DND-41 (cell line): ENCODE data around the gene MBOAT1.

Source experiments
- EZH2 ChIP-seq: IDR thresholded peaks from 3 replicates; pipeline ENCODE4 v1.6.1; 2012; ENCODE audit warnings: borderline replicate concordance, low read depth, mild to moderate bottlenecking, moderate library complexity, low read length, inconsistent platforms; ENCODE audit not compliant: severe bottlenecking
- TF ChIP-seq, protein P1 (sequence below): IDR thresholded peaks from 2 replicates; pipeline ENCODE4 v1.5.1; 2012; ENCODE audit warnings: borderline replicate concordance, low read length, moderate library complexity, mild to moderate bottlenecking; ENCODE audit not compliant: poor library complexity, severe bottlenecking; ENCODE audit errors: extremely low read depth

DNA sequence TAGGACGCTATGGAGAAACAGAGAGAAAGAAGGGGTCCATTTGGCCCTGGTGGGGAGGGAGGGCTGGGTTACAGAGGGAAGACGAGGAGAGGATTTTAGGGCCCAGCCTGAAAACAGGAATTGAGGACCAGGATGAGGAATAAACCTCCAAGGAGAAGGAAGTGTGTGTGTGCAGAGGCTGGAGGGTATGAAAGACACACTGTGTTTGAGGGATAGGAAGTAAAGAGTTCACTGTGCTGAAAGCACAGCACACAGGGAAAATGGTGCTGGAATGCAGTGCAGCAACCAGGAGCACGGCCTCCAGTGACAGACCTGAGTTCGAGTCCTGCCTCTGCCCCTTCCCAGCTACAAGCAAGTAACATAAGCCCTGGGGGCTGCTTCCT, 7.8 kb downstream of the MBOAT1 start:
- TF ChIP-seq, protein P1, sequence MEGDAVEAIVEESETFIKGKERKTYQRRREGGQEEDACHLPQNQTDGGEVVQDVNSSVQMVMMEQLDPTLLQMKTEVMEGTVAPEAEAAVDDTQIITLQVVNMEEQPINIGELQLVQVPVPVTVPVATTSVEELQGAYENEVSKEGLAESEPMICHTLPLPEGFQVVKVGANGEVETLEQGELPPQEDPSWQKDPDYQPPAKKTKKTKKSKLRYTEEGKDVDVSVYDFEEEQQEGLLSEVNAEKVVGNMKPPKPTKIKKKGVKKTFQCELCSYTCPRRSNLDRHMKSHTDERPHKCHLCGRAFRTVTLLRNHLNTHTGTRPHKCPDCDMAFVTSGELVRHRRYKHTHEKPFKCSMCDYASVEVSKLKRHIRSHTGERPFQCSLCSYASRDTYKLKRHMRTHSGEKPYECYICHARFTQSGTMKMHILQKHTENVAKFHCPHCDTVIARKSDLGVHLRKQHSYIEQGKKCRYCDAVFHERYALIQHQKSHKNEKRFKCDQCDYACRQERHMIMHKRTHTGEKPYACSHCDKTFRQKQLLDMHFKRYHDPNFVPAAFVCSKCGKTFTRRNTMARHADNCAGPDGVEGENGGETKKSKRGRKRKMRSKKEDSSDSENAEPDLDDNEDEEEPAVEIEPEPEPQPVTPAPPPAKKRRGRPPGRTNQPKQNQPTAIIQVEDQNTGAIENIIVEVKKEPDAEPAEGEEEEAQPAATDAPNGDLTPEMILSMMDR: no peak
- TF ChIP-seq EZH2: no peak
